Measurements from ENCODE around the gene ABI1. TPM values are rescaled to one million over a fixed set of nuclear protein-coding genes. Genes with fewer than 3 reads are reported as not detected.

The ABI1 gene
- total RNA-seq, 1 experiment from 2014 or later: 25.2 TPM

DNA sequence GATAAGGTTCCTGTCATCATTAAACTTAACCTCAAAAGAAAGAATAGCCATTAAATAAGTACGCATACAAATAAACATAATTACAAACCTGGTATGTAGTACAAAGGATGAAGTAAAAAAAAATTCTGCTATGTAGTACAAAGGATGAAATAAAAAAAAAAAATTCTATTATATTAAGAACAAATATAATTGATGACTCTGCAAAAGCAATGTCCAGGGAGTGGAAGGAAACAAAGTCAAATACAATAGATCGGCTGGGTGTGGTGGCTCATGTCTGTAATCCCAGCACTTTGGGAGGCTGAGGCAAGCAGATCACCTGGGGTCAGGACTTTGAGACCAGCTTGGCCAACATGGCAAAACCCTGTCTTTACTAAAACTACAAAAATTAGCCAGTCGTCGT is 56.9 kb downstream of the ABI1 start:
- POLR2A ChIA-PET (ENCODE audit: unreplicated experiment): no interaction called here
- Histone ChIP-seq H3K9ac (ENCODE audit: low read length) (no peak overlapping the region), H3K4me1 (ENCODE audit: insufficient read depth, low read length) (peaks cover 7% of the 10 kb centered on the region; the same call in 1 of the 2 replicates), H3K4me3 (ENCODE audit: low read length) (no peak overlapping the region), H4K20me1 (ENCODE audit: low read length) (0 out of 2 replicates have a peak, but pooled peaks cover 7% of the 10 kb centered on the region), H2AFZ (ENCODE audit: low read length) (no peak overlapping the region), H3F3A (ENCODE audit: low read length, unreplicated experiment) (no peaks in the 10 kb centered on the region), H3K79me2 (ENCODE audit: low read length) (0 out of 2 replicates have a peak, but pooled peaks cover 11% of the 10 kb centered on the region), H3K9me3 (ENCODE audit: low read length) (no peaks in the 10 kb centered on the region), H3K27me3 (ENCODE audit: low read length) (no peaks in the 10 kb centered on the region), H3K4me2 (ENCODE audit: low read length) (no peak overlapping the region), H3K9me2 (replicated peaks; ENCODE audit: low read length) (no peaks in the 10 kb centered on the region), H3K36me3 (ENCODE audit: low read depth, low read length) (no peaks in the 10 kb centered on the region), H3K27ac (ENCODE audit: low read length) (no peak overlapping the region)
- no peak for DNase-seq
- no peak for ATAC-seq
- intact Hi-C loops (cut with micrococcal nuclease): no loop called here
- no TSS peak for BruUV-seq (replicated peaks)
- CTCF ChIA-PET: no interaction called here
- TF ChIP-seq EZH2 (IDR thresholded peaks at IDR 0.05; ENCODE audit: low read length, unreplicated experiment): no peak
- TF ChIP-seq EZH2phosphoT487 (IDR thresholded peaks at IDR 0.05; ENCODE audit: borderline replicate concordance, low read length): no peak
- TF ChIP-seq, protein P1, sequence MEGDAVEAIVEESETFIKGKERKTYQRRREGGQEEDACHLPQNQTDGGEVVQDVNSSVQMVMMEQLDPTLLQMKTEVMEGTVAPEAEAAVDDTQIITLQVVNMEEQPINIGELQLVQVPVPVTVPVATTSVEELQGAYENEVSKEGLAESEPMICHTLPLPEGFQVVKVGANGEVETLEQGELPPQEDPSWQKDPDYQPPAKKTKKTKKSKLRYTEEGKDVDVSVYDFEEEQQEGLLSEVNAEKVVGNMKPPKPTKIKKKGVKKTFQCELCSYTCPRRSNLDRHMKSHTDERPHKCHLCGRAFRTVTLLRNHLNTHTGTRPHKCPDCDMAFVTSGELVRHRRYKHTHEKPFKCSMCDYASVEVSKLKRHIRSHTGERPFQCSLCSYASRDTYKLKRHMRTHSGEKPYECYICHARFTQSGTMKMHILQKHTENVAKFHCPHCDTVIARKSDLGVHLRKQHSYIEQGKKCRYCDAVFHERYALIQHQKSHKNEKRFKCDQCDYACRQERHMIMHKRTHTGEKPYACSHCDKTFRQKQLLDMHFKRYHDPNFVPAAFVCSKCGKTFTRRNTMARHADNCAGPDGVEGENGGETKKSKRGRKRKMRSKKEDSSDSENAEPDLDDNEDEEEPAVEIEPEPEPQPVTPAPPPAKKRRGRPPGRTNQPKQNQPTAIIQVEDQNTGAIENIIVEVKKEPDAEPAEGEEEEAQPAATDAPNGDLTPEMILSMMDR (conservative IDR thresholded peaks at IDR 0.05; ENCODE audit: low read depth, low read length): no peak

DNA sequence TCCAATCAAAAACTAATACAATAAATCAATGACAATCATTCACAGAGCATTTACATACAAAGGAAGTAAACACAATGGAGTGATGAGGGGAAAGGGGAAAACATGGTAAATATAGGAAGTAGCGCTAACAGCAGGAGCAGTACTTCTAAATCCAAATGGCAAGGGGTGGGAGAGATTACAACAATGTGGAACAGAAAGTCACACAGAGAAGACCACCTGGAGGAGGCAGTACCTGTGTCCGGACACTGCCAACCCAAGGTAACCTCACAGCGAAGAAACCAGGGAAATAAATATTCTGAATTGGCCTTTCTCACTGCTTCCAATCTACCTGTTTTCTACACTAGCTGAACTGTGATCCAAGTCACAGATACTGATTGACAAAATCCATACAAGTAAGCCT is 58.2 kb downstream of the ABI1 start:
- H3K36me3 ChIP-seq (ENCODE audit: low read depth, low read length): no peaks in the 10 kb centered on the region
- no TSS peak for BruUV-seq (replicated peaks)
- H3K27ac ChIP-seq (ENCODE audit: low read length): no peak overlapping the region
- DNase-seq (no peak), ATAC-seq (no peak)
- no peaks in the 10 kb centered on the region for H3K9me3 ChIP-seq (ENCODE audit: low read length)
- 0 out of 2 replicates have a peak, but pooled peaks cover 7% of the 10 kb centered on the region for H4K20me1 ChIP-seq (ENCODE audit: low read length)
- H3K27me3 ChIP-seq (ENCODE audit: low read length): no peaks in the 10 kb centered on the region
- H3F3A ChIP-seq (ENCODE audit: low read length, unreplicated experiment): no peaks in the 10 kb centered on the region
- no peak overlapping the region for H3K9ac ChIP-seq (ENCODE audit: low read length)
- no peak overlapping the region for H3K4me3 ChIP-seq (ENCODE audit: low read length)
- peaks cover 19% of the 10 kb centered on the region; the same call in 1 of the 2 replicates for H3K79me2 ChIP-seq (ENCODE audit: low read length)
- peaks cover 7% of the 10 kb centered on the region; the same call in 1 of the 2 replicates for H3K4me1 ChIP-seq (ENCODE audit: insufficient read depth, low read length)
- ChIA-PET POLR2A (ENCODE audit: unreplicated experiment) (no interaction called here), CTCF (no interaction called here)
- H3K9me2 ChIP-seq (replicated peaks; ENCODE audit: low read length): no peaks in the 10 kb centered on the region
- intact Hi-C loops (cut with micrococcal nuclease): no loop called here
- no peak for TF ChIP-seq EZH2 (IDR thresholded peaks at IDR 0.05; ENCODE audit: low read length, unreplicated experiment)
- H2AFZ ChIP-seq (ENCODE audit: low read length): no peak overlapping the region
- no peak overlapping the region for H3K4me2 ChIP-seq (ENCODE audit: low read length)

DNA sequence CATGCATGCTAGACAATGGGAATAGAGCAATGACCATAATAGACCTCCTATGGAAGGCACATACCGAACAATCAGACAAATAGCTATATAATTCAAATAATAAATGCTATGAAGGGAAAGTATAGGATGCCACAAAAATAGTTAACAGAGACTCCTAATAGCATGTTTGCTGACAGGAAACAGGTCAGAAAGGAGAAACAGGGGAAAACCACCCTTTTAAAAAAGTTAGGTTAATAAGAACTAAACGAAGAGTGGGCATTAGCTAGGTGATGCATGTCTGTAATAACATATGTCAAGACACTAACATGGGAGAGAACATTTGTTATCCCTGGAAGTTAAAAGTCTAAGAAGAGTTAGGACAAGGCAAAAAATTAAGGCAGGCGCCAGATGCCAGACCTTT is 58.9 kb downstream of the ABI1 start:
- Histone ChIP-seq H3K79me2 (ENCODE audit: low read length) (peaks cover 19% of the 10 kb centered on the region; the same call in 1 of the 2 replicates), H3K9me3 (ENCODE audit: low read length) (no peaks in the 10 kb centered on the region), H3K27ac (ENCODE audit: low read length) (no peak overlapping the region), H2AFZ (ENCODE audit: low read length) (no peak overlapping the region), H3K27me3 (ENCODE audit: low read length) (no peaks in the 10 kb centered on the region), H4K20me1 (ENCODE audit: low read length) (0 out of 2 replicates have a peak, but pooled peaks cover 7% of the 10 kb centered on the region), H3K9ac (ENCODE audit: low read length) (no peak overlapping the region), H3K36me3 (ENCODE audit: low read depth, low read length) (no peaks in the 10 kb centered on the region), H3F3A (ENCODE audit: low read length, unreplicated experiment) (no peaks in the 10 kb centered on the region), H3K9me2 (replicated peaks; ENCODE audit: low read length) (no peaks in the 10 kb centered on the region), H3K4me3 (ENCODE audit: low read length) (no peak overlapping the region), H3K4me2 (ENCODE audit: low read length) (no peak overlapping the region), H3K4me1 (ENCODE audit: insufficient read depth, low read length) (peaks cover 7% of the 10 kb centered on the region; the same call in 1 of the 2 replicates)
- BruUV-seq (replicated peaks): no TSS peak
- TF ChIP-seq, protein P1 (conservative IDR thresholded peaks at IDR 0.05; ENCODE audit: low read depth, low read length): no peak
- TF ChIP-seq EZH2 (IDR thresholded peaks at IDR 0.05; ENCODE audit: low read length, unreplicated experiment): no peak
- TF ChIP-seq EZH2phosphoT487 (IDR thresholded peaks at IDR 0.05; ENCODE audit: borderline replicate concordance, low read length): no peak
- ATAC-seq (no peak), DNase-seq (no peak)
- ChIA-PET POLR2A (ENCODE audit: unreplicated experiment) (interaction anchor here (0.6 kb wide), 1 partner anchor 207 kb away, joined by 3 read pairs; no protein-coding TSS in a partner anchor), CTCF (no interaction called here)
- intact Hi-C loops (cut with micrococcal nuclease): no loop called here

Data from PC-3 (cell line).